Effector CD4-positive, alpha-beta T cell (primary cell): ENCODE data around the gene HTR2A.
"Not testable (repeated sequence)": the region's sequence is repeated elsewhere in the genome, so short reads cannot be mapped to it uniquely, and the experiment has no call there.

Experiments used
- DNase-seq: peaks from one replicate; pipeline ENCODE4 v3.0.0-alpha.2; 2020

Gene HTR2A

DNA sequence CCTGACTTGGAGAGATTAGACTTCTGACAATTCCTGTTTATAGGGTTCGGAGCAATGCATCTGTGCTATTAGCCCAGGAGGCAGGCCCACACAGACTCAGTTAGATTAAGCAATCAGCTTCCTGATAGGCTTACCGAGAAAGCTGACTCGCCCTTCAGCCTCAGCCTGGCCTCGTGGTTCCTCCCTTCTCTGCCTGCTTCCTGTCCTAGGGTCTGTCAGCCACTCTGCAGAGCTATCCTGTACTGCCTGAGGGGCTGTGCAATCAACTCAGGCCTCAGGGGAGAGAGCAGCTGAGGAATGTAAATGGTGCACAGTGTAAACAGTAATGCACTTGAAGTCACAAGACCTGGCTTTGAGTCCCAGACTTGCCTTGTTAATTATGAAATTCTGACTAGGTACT lies 30.7 kb downstream of the HTR2A start:
- DNase-seq = no peak

DNA sequence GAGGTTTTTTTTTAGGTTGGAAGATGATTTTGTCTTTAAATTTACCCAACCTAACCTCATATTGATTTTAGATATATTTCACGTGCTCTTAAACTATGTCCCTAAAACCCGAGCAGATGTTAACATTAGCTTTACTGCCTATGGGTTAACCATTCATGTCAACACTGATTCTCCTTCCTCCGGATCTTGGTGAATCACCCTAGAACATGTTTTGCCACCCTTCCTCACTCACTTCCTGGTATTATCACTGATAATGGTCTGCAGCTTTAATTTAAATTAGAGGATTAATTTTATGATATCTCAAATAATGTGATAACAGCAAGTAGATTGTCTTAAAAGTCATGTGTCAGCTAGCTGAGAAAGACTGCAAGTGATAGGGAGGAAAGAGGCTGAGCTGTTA lies 31.9 kb downstream of the HTR2A start:
- DNase-seq = no peak

DNA sequence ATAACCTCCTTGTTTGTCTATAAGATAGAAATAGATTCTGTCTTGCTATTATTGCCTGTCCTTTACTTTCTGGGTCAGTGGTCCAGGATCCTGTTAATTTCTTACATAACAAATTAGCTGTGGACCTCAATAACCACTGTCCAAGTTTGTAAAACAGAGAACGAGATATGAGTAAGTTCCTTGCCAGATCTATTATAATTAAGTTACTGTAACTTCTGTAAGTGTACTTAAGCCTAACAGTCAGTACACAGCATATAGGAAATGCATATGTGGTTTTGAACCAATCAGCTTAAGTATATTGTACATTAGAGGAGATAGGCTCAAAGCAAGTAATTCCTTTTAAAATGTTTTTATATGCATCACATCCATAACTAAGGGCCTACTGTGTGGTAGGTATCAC lies 34.9 kb downstream of the HTR2A start:
- no peak for DNase-seq

DNA sequence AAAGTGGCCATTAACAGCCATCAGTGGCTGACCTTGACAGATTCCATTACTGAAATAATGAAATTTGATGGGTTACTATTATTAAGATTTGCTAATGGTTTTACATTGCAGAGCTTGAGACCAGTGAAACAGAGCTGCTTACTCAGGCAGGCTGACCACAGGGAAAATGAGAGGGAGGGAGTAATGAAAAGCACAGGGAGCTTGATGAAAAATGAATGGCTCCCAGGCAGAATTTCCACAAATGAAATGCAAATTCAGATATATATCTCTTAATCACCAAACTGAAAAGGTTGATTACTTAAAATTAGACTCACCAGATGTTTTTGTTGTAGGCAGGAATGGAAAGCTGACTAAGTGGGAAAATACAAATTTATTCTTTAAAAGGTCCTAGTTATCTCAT lies 36.1 kb downstream of the HTR2A start:
- no peak for DNase-seq

DNA sequence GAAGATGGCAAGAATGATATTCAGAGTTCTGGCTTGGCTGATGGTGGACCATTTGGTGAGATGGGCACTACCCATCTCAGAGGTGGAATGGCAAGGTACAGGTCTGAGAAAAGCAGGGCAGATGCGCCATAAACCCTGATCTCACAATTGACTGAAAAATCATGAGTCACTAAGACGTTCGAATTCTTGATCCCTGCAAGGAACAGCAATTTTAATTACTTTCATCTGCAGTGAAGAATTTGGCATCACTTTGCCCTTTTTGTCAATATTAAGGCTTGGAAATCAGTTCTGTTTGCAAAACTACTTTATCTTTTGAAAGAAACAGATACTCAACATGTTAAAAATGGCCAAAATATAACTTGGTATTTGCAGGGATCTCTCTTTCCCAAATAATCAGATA lies 38.1 kb downstream of the HTR2A start:
- DNase-seq = no peak

DNA sequence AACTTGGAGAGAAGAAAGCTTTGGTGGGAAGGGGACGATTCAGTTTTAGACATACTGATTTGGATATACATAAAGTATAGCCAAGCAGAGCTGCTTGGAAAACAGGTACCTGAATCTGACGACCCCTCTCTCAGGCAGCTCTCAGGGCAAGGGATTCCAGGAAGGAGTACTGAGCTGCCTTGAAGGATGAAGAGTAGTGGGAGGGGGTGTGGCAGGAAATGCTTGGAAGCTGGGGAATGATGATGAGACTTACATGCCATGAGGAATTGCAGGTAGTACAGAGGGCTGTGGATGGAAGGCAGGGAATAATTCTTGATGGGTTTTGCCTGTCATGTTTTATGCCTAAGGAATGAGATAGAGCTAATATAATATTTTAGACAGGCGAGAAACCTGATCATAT lies 38.7 kb downstream of the HTR2A start:
- DNase-seq = no peak

DNA sequence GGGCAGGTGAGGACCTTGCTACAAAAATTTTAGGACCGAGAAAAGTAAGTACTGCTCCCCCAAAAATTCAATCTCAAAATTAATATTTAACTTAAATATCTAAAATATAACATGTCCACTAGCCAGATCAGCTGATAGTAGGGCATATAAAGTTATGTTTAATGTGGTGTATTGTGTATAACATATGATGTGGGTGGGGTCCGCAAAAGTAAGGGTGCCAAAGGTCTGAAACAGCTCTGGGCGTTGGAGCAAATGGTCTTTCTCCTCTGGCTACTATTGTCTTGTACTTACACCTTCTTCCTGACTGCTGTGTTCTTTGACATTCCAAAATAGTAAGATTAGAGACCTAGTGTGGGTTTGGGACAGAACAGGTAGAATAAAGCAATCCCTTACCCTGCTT lies 41.2 kb downstream of the HTR2A start:
- no peak for DNase-seq

DNA sequence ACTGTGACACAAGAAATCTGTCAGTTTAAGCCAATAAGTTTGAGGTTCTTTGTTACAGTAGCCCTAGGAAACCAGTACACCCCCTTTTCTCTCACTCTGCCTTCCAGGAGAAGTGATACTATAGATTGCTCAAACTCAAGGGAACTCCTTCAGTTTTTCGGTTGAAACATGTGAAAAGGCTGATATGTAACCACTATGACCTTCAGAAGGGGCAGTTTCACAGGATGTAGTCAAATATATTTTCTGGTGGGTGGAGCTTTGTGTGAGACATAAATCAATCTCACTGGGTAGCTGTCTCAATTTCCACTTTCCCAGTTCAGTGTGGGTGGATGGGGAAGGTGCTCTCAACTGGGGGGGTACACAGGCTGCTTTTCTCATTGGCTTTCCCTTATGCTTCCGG lies 41.7 kb downstream of the HTR2A start:
- no peak for DNase-seq

DNA sequence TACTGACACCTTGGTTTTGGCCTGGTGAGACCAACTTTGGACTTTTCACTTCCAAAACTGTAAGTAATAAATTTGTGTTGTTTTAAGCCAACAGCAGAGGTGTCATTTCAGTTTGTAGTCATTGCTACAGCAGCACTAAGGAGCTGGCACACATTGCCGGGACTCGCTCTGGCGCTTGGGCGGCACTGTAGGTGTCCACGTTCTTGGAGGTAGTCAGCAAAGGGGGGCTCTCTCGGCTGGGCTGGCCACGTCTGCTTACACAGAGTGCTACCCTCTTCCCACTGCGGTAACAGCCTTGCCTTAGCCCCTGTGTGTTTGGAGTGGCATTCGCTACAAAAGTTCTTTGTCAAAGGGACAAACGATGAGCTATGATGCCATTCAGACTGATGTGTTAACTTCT lies 44.7 kb downstream of the HTR2A start:
- no peak for DNase-seq

DNA sequence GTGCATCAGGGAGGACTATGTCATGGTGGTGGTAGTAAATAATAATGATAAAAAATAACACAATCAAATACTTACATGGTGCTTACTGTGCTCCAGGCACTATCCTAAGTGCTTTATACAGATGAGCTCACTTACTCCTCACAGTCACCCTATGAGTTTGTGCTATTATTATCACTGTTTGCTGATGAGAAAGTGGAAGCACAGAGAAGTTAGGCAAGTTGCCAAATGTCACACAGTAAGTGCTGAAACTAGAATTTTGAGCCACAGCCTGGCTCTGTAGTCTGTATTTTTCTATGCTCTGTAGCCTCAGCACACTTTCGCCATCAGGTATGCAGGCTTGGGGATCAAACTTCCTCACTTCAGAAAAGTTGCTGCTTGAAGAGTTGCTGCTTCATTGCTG lies 46.6 kb downstream of the HTR2A start:
- DNase-seq = no peak

DNA sequence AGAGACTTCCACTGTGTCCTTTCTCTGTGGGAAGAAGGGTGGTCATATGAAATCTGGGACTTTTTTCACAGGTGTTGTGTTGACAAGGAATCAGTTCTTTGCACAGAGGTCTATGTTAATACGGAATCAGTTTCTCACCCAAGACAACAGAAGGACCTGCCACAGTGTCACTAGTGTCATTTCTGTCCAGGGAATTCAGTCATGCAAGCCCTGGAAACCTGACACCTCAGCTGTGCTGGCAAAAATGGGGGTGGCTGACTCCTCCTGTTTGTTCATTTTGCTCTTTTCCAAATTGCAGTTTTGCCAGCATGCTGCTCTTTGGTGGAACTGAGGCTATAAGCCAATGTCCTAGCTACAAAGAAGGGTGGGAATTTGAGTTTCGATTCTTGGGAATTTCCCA lies 50.1 kb downstream of the HTR2A start:
- no peak for DNase-seq

DNA sequence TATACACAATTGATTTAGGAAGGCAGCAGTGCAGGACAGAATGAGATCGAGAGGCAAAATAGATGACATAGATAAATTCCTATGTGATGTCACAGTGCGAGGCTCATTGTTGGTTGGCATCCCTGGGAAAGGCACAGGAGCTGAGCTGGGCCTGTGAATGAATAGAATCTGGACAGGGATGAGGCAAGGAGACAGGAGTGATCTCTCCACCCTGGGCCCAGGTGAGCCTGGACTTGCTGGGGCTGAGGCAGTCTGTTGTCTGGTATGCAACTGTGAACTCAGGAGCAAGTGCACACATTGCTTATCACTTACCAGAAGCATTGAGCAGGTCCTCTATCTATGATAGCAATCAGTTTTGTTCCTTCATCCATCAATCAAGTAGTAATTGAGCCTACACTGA lies 51.7 kb downstream of the HTR2A start:
- DNase-seq = no peak

DNA sequence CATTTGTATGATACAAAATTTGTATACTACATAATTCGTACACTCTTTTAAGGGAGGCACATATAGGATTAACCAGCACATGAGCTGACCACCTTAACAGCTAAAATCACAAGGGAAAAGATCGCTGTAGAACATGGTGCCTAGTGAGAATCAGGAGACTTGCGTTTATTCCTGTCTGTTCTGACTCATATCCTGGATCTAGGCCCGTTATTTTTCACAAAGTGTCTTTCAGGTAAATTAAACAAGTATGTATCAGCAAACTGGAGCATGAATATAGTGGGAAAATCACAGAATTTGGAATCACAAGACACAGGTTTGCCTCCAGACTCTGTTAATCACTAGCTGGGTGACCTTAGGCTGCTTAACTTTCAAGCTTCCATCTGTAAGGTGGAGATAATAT lies 52.4 kb downstream of the HTR2A start:
- no peak for DNase-seq

DNA sequence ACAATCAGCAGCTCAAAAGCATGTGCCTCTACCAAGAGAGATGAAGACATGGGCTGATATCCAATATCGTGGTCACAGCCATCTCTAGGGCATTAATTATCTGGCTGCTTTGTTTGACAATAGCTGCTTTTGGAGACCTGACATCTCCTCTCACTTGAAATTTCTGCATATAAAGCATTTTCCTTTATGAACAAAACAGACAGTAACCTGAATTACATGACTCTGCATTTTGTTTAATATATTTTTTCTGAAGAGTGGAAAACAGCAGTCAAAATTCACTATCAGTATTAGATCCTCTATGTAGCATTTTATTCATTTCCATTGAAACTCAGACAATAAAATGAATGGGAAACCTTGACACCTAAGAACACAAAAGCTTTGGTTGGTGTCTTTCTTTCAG lies 57.5 kb downstream of the HTR2A start:
- DNase-seq = no peak

DNA sequence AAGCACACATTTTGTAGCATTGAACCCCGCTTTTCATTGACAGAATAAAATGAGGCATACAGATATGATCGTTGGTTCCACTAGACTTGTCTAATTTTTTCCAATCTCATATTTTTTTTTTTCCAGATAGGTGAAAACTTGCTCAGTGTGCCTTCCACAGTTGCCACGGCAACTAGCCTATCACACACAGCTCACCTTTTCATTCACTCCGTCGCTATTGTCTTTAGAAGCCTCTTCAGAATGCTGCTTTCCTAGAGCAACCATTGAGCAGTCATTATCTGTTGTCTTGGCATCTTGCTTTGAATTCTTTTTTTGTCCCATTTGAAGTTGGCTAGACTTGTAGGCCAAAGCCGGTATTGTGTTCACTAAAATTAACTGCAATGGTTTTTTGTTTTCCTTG lies 62.2 kb downstream of the HTR2A start:
- DNase-seq = no peak

DNA sequence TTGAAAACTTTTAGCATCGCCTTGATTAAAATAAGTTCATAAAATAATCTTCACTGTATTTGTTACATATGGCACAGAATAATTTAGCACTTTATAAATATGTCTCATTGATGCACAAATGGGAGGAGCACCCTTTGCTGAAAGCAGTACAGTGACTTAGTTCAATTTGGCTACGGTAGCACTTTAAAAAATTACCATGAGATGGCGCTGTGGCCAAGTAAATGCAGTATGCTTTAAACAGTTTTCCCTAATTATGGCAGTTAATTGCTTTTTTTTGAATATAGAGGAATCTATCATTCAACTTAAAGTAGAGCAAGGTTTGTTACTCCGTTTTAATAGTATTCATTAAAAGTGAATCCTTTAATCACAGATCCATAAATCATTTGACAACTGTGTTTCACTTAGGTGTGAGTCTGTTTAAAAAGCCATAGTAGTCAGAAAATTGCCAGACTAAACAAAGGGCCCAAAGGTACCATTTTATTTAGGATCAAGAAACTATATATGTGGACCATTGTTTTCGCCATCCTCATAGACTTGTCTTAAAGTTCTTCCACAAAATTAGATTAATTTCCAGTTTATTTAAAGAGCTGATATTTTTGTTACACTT lies 65.2 kb downstream of the HTR2A start:
- DNase-seq = peak; percentile 14

DNA sequence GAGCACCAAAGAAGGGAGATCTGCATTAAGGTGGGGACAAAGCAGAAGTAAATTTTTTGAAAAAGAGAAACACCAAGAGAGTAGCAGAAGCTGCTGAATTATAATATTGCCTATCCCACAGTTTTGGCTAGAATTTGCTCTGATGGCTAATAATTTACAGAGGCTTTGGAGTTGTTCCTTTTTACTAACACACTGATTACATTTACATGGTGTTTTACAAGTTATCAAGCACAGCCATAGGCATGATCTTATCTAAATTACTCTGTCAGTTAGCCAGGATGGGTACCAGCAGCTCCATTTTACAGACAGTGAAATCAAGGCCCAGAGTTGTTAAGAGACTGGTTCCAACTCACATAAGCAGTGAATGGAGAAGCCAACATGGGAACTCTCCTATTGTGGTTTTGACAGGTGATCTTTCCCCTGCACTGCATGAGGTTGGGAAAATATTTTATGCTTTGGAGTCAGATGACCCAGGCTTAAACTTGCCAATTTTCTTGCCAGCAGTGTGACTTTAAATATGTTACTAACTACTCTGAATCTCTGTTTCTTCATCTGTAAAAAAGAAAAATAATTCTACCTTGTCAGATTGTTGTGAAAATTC lies 66.3 kb downstream of the HTR2A start:
- DNase-seq = no peak

DNA sequence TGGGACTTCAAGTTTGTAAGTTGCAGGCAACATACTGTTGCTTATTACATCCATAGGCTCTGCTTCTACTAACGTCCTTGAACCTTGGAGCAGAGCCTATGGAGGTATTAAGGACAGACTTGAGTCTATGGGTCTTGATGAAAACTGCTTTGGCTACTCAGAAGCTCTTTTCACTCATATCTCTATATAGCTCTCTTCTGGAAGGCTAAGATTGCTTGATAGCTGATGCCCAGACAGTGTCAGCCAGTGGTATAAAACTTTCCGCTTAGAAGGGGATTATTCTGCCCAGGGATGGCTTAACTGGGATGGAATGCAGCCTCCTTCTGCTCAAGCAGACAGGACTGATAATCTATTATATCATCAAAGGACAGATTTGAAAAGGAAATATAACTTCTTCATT lies 74.3 kb downstream of the HTR2A start:
- no peak for DNase-seq

DNA sequence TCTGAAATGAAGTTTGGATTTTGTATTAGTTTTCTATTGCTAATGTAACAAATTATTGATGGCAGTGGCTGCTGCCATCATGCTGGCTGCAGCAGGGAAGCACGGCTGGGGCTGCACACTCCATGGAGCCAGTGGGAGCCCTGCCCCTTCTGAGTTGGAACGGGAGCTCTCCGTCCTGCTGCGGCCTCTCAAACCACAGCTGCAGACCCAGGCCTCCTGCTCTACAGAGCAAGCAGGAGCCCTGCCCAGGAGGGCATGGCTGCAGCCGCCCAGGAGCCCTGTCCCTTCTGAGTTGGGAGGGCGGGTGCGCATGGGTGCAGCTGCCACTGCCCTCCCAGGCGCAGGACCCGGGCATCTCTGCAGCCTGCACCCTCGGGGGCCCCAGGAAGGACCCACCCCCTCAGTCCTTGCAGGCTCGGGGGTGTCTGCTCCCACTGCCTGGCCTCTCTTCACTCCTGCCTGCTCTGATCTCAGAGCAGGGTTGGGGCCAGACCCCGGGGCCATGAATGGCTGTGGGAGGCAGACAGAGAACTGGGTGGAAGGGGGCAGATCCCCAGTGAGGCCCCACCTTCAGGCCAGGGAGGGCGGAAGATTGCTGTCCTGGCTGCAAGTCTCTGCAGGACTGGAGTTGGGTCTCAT lies 78.9 kb downstream of the HTR2A start:
- DNase-seq = no peak

DNA sequence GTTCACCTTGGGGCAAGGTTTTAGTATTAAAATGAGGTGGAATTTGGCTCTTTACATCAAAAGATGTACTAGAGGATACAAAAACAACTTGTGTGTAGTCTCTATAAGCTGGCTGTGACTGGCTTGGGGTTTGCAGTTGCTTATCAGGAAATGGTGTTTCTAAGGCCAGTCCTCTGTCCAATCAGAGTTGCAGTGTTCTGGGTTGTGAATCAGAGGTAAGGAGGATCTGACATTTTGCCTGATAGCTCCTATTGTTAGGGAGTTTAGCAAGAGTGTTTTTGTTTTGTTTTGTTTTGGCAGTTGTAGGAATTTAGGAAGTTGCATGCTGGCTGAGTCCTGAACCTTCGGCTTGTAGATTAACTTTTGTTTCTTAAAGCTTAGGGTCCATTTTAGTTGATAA lies 79.8 kb downstream of the HTR2A start:
- no peak for DNase-seq

DNA sequence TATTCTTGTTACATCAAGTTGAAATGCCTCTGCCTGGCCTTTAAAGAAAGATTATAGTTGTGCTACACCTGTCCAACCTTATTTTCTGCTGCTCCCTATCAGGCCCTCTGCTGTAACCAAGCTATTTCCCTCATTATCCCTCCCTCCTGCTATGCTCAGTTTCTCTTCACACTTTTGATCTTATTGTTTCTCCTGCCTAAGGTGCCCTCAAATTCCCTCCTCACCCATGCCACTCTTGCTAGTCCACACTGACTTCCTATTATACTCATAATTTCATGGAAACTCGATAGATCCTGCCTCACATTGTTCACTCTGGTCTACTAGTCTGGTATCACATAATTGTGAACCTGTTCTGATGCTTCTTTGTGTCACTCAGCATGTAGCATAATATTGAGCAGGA lies 80.5 kb downstream of the HTR2A start:
- no peak for DNase-seq

DNA sequence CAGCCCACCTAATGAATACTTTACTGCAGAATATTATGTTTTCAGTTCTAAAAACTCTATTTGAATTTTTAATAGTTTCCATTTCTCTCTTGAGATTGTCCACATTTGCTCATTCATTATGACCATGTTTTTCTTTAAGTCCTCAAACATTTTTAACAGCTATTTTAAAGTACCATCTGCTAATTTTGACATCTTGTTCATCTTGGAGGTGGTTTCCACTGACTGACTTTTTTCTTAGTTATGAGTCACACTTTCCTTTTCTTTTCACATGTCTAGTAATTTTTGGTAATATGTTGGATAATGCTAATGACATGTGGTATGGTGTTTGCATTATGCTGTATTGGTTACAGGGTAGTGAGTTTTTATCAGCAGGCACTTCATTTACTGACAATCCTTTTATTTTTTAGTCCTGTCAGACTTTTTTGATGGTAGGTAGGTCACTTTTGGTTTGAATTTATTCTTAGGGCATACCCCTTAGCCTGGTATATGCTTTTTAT lies 84.5 kb downstream of the HTR2A start:
- DNase-seq = no peak

DNA sequence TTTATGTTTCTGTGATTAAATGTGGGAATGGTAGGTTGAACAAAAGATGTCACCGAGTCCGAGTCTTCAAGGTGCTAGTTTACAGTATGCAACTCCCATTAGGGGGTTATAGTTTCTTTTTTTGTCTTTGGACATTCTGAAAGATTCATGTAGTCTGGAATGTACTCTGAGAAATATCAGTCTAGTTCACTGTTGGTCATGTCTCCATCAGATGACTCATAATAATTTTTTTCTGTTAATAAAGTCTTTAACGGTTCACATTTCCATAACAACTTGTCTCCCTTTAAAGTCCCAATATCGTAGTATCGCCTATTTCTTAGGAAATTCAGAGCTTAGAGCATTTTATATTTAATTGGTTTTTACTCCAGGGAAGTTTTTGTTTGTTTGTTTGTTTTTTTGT lies 86.4 kb downstream of the HTR2A start:
- no peak for DNase-seq

DNA sequence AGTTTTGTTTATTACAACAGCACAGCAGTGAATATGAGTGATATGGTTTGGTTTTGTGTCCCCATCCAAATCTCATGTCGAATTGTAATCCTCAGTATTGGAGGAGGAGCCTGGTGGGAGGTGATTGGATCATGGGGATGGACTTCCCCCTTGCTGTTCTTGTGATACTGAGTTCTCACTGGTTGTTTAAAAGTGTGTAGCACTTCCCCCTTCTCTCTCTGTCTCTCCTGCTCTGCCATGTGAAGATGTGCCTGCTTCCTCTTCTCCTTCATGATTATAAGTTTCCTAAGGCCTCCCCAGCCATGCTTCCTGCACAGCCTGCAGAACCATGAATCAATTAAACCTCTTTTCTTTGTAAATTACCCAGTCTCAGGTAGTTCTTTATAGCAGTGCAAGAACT lies 91.9 kb downstream of the HTR2A start:
- not testable (repeated sequence) for DNase-seq

DNA sequence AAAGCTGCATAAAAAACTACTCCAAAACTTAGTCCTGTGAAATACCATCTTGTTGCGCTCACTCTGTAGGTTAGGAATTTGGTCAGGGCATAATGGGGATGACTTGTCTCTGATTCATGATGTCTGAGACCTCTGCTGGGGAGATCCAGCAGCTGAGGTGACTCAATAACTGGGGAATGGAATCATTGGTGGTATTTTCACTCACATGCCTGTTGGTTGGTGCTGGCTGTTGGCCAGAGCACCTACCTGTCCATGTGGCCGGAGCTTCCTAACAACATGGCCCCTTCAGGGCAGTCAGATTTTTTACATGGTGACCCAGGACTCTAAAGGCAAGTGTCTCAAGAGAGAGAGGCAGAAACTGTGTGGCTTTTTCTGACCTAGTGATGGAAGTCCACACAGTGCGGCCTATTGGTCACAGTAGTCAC lies 92.5 kb downstream of the HTR2A start:
- DNase-seq = no peak
